NCI-H128 (cell line): ENCODE data around the gene OPTN.
"Not testable (repeated sequence)": the region's sequence is repeated elsewhere in the genome, so short reads cannot be mapped to it uniquely, and the experiment has no call there.

Experiments
- DNase-seq: peaks from one replicate; lab custom pipeline; 2025; ENCODE audit not compliant: unreplicated experiment; lab: John Stamatoyannopoulos, UW

Gene OPTN

DNA sequence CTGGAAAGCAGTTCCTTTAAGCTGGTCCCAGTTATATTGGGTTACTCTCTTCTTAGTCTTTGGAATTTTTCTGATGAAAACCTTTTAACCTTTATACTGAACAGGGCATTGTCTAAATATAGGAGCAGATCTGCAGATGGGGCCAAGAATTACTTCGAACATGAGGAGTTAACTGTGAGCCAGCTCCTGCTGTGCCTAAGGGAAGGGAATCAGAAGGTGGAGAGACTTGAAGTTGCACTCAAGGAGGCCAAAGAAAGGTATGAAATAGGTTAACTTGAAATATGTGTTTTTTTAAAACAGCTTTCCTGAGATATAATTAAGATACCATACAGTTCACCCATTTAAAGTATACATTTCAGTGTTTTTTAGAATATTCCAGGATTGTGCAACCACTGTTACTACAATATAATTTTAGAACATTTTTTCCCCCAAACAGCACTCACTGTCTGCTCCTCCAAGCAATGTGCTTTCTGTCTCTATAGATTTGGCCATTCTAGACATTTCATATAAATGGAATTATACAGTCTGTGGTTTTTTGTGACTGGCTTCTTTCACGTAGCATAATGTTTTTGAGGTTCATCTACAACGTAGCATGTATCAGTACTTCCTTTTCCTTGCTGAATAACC, 18.9 kb downstream of the OPTN start:
- DNase-seq, result no peak

DNA sequence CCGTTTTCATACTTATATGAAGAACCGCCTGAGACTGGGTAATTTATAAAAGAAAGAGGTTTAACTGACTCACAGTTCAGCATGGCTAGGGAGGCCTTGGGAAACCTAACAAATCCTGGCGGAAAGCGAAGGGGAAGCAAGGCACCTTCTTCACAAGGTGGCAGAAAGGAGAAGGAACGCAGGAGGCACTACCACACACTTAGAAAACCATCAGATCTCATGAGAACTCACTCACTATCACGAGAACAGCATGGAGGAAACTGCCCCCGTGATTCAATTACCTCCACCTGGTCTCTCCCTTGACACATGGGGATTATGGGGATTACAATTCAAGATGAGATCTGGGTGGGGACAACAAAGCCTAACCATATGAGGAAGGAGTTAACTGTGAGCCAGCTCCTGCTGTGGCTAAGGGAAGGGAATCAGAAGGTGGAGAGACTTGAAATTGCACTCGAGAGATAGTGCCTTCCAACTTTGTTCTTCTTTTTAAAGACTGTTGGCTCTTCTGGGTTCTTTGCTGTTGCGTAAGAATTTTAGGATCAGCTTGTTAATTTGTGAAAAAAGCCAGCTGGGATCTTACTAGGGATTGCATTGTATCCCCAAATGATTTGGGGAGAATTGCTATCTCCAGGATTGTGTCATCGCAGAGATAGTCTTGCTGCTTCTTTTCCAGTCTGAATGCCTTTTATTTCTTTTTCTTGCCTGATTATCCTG, 21.0 kb downstream of the OPTN start:
- DNase-seq, result no peak

DNA sequence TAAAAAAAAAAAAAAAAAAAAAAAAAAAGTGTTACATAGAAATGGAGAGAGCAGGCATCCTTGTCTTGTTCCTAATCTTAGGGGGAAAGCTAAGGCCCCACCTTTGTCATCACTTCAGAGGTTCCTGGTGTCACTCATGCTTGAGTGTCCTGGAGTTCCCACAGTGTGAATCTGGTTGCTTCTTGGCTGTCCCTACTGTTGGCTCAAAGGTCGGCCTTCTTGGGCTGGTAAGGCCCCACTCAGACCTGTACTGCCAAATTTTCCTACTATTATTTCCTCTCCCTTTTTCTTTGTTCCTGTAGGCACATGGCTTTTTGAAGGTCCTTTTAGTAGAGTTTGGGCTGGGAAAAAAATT, 21.5 kb downstream of the OPTN start:
- no peak for DNase-seq

DNA sequence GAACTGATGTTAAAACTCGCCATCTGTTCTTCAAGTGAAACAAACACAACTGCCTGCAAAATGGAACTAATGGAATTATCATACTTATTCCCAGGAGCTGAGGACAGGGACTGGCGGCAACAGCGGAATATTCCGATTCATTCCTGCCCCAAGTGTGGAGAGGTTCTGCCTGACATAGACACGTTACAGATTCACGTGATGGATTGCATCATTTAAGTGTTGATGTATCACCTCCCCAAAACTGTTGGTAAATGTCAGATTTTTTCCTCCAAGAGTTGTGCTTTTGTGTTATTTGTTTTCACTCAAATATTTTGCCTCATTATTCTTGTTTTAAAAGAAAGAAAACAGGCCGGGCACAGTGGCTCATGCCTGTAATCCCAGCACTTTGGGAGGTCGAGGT, 36.7 kb downstream of the OPTN start:
- no peak for DNase-seq

DNA sequence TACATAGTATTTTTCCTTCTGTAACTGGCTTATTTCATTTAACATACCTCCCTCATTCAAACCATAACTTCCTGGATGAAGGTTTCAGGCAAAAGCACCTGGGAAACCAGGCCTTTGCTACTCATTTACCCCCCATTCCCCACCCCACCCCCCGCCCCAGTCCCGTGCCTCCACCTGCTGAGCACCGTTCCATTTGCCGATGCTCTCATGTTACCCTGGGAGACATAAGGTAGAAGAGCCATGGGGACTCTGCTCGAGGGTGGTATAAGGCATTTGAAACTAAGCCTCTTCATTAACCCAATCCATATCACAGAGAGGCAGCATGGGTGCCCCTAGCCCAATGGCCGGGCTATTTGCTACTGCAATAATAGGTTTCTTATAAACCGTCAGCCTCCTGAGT, 39.2 kb downstream of the OPTN start:
- DNase-seq, result no peak

DNA sequence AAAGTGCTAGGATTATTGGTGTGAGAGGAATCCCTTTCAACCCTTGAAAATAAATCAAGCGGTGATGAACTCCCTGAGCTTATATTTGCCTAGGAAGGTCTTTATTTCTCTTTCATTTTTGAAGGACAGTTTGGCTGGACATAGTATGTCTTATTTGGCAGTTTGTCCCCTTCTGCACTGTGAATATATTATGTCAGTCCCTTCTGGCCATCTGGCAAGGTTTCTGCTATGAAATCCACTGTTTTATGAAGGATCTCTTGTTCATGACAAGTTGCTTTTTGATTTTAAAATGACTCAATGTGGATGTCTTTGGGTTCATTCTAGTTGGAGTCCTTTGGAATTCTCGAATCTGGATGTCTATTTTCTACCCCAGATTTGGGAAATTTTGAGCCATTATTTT, 39.7 kb downstream of the OPTN start:
- no peak for DNase-seq

DNA sequence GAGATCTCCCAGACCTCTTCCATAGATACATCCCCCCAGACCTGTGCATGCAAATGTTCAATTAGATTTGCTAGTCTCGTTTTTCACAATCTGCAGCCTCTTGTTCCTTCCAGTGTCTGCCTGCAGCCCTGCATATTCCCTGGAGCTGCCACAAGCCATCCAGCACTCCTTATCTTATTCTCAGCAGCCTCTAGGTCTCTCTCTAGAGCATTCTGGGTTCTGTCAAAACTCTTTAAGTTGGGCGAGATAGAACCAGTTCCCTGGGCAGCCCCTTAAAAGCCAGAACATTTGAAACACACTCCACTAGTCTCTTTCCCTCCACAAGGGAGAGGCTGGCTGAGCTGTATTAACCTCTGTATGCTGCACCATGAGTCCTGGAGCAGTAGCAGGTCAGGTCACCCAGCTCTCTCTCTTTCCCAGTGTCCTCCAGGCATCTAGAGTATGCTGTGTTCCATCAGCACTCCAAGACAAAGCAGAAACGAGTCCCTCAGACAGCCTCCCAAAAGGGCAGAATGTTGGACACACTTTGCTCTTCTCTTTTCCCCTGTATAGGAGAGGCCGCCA, 40.7 kb downstream of the OPTN start:
- DNase-seq, result no peak

DNA sequence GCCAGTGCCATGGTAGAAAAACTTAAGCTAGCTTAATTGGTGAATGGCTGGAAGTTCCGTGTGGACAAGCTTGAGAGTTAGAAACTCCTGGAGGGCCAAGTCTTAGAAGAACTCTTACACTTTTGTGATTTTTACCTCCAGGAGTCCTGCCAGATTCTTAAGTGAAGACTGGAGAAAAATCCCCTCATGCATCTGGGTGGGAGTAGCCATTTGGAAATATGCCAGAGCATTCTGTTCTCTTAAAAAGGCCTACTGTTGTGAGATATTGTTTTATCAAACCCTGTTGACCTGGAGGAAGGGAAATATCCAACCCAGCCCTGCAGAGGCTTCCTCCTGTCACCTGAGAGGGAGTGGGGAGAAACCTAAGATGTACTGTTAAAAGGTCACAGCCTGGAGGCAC, 43.8 kb downstream of the OPTN start:
- no peak for DNase-seq

DNA sequence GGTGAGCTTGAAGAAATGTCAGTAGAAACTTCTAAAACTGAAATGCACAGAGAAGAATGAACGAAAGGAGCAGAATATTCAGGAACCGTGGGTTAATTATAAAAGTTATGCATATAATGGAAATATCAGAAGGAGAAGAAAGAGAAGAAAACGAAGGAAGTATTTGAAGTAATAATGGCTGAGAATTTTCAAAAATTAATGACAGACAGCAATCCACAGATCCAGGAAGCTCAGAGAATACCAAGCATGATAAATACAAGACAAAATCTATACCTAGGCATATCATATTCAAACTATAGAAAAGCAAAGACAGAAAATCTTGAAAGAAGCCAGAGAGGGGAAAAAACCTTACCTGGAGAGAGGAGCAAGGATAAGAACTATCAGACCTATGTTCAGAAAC, 44.9 kb downstream of the OPTN start:
- DNase-seq, result no peak

DNA sequence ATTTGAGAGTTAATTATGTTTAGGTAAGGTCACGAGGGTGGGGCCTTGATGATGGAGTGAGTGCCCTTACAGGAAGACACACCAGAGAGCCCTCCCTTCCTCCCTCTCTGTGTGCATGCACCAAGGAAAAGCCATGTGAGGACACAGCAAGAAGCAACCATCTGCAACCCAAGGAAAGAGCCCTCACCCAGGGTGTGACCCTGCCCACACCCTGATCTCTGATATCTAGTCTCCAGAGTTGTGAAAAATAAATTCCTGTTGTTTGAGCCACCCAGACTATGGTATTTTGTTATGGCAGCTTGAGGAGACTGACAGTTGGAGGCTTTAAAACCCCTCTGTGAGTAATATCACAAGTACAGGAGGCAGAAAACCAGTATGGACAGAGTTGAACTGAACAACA, 46.4 kb downstream of the OPTN start:
- DNase-seq, result no peak

DNA sequence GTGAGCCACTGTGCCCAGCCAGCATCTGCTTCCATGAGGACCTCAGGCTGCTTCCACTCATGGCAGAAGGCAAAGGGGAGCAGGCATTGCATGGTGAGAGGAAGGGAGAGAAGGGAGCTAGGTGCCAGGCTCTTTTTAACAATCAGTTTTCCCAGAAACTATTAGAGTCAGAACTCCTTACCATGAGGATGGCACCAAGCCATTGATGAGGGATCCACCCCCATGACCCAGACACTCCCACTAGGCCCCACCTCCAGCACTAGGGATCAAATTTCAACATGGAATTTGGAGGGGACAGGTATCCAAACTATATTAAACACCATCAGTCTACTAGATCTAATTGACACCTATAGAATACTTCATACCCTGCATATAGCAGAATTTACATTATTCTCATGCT, 47.2 kb downstream of the OPTN start:
- DNase-seq, result no peak

DNA sequence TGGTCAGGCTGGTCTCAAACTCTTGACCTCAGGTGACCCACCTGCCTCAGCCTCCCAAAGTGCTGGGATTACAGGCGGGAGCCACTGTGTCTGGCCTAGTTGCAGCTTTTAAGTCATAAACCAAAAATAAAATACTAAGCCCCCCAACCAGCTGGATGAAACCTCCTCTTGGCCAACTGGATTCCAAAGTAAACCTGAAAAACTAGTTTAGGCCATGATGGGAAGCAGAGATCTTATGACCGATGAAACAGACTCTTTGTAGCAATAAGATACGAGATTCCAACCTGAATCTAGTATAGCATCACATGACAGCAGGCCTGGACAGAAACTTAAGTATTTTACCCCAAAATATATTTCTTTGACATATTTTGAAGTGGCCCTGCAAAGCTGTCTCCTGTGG, 52.3 kb downstream of the OPTN start:
- no peak for DNase-seq

DNA sequence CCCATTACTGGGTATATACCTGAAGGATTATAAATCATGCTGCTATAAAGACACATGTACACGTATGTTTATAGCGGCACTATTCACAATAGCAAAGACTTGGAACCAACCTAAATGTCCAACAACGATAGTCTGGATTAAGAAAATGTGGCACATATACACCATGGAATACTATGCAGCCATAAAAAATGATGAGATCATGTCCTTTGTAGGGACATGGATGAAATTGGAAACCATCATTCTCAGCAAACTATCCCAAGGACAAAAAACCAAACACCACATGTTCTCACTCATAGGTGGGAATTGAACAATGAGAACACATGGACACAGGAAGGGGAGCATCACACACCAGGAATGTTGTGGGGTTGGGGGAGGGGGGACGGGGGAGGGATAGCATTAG, 55.9 kb downstream of the OPTN start:
- DNase-seq, result not testable (repeated sequence)

DNA sequence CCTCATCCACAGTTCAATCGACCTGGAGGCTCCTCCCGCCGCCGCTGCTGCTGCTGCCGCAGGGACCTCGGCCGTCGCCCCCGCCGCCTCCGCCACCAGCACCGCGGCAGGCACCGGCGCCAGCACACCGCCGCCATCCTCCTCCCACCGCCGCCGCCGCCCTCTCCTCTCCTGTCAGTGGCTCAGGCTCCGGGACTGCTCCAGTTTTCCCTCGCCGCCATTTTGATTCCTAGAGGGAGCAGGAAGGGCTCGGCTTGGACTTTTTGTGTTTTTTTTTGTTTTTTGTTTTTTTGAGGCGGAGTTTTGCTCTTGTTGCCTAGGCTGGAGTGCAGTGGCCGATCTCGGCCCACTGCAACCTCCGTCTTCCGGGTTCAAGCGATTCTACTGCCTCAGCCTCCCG, 58.4 kb downstream of the OPTN start:
- no peak for DNase-seq

DNA sequence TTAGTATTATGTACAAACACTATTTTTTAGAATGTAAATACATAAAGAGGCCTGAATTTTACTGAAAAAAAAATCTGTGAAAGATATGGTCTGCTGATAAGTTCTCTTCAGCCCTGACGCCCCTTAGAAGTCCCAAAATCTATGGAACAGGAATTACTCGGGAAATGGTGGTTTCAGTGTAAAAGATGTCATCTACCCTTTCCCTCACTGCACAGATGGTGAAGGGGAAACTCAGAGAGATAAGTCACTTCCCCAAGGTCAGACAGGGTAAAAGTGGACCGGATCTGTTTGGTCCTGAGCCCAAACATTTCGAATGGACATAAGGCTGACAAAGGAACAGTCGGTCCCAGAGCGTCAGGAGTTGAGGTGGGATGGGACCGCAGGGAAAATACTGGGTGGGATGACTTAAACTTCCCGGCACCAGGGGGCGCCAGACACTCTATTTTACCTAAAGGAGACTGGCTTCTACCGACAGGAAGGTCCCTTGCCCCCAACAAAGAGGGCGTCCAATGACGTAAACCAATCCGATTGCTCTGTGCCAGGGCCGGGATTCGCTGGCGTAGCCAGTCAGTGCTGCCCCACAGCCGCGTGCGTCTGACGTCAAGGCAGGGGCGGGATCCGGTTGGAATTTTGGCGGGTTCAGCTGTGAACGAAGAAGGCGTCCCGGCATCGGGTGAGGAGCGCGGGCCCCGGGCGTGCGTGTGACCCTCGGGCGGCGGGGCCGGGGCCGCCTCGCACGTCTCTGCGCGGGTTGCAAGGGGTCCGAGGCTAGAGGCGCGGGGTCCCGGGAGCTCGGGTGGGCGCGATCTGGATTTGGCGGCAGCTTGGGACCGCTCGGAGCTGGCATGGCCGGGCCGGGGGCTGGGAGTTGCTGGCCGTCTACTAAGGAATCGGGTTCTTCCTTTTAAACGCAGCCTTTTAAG, 61.2 kb downstream of the OPTN start, which contains the start of gene MCM10:
MCM10 (plus strand) TSS at position 625 of the 923 bp plus-strand sequence. CDS start 2,645 bp downstream, outside the sequence.
- peak; percentile 93 for DNase-seq

DNA sequence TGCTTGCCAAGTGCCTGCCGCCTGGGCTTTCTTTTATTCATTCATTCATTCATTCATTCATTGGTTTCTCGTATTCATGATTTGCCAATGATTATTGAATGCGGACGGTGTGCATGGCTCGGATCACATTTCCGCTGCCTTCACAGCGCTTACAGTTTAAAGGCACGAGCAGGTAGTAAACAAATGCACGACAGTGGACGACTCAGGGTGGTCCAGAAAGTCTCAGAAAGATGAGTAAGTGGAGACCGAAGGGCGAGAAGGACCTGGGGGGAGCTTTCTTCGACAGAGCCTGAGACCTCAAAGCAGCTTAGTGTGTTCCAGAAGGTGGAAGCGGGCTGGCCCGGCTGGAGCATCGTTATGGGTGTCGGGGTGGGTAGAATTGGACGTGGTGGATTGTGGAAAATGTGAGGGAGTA, 61.9 kb downstream of the OPTN start:
- no peak for DNase-seq

DNA sequence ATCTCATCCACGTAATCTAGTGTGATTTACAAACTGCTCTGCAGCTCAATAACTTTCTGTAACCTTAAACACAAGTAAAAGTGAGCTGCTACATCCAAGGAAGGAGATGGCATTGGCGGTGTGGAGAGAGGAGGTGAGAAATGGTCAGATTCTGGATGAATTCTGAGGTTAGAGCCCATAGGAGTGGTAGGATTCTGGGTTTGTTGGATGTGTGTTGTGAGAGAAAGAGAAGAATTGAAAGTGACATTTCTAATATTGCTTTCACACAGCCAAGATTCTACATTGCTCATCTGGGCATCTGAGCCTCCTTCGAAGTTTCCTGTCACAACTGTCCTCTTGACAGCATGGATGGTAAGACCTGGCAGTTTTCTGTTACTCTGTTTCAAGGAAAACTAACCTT, 63.9 kb downstream of the OPTN start:
- DNase-seq, result no peak

DNA sequence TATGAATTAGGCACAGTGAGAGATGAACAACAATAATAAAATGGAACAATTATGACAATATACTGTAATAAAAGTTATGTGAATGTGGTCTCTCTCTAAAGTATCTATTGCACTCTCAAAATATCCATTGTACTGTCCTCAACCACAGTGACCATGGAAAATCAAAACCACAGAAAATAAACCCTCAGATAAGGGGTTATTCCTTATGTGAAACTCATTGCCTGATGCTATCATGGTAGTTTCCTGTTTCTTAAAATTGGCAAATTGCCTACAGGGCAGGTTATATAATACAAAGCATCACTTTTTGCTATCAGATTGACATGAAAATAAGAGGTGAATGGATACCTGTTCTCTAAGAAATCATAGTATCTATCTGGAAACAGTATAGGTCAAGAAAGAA, 65.2 kb downstream of the OPTN start:
- DNase-seq, result no peak

DNA sequence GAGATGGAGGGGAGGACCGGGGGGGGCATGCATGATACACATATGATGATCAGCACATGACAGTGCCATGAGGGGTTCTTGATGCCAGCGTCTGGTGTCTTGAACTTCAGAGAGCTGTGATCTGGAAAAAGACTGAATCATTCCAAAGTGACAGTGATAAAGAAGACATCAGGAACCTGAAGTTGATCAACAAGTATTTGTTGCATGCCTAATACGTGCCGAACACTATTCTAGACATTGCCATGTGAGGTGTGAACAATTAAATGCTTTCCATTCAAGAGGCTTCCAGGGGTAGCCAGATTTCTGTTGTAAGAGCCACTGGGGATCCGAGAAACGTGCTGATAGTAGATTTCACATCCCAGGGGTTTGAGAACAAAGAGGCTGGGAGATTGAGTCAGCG, 67.6 kb downstream of the OPTN start:
- no peak for DNase-seq

DNA sequence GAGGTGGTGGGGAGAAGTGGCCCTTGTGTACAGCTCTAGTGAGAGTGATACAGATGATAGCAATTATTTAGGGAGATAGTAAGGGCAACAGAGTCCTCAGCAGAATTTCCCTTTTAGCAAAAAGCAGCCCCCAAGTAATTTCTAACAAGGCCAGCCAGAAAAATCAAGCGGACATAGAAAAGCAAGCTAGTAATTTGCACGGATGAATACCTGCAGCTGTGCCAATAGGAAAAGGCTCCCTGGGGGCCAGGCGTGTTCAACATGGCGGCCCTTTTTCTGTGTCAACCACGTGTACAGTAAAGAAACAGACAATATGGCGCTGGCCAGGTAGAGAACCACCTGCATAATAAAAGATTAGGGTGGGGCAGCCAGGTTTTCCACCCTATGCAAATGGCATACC, 68.8 kb downstream of the OPTN start:
- DNase-seq, result no peak

DNA sequence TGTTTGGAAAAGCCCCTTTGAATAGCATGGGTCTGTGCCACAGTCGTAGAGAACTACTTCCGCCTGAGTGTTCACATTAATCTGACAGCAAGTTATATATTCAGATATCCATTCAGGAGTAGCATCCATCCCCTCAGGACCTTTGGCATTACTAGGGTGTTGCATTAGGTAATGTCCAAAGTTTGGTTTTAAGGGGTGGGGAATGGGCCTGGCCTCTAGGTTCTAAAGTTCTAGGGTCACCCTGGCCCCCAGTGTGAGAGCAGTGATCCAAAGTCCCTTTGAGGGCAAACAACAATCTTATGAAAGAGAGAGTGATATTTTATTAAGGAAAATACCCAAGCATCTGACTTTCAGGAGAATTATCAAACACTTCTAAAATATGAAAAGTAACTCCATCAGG, 73.7 kb downstream of the OPTN start:
- DNase-seq, result no peak

DNA sequence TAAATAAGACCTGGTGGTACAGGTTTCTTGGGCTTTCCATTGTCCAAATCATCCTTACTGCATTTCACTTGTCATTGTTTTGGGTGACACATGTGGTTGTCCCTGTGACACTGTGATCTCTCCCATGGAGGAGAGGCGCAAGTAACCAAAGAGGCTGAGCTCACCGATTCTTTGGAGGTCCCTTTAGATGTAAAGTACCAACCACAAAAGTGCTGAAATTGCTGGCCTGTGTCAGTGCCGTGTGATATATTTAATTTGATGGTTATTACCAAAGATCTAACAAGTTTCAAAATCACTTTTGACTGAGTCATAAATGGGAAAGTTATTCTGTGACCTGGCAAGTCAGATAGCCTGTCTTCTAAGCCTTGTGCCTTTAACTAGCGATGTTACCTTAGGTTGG, 80.8 kb downstream of the OPTN start:
- DNase-seq, result no peak
